Activated CD8-positive, alpha-beta memory T cell treated with anti-CD3 and anti-CD28 coated beads for 36 hours (primary cell): ENCODE data around the gene CCR7. TPM values are rescaled to one million over a fixed set of nuclear protein-coding genes. Genes with fewer than 3 reads are reported as not detected.

ENCODE experiments used
- CTCF ChIA-PET: fragments of 350-600 bp; sonication (Branson Sonifier 250); formaldehyde crosslinking; loops from one replicate; lab custom pipeline; 2021; ENCODE audit warnings: antibody characterized with exemption; lab: Charles Lee
- POLR2A ChIA-PET: fragments of 350-600 bp; sonication (Branson Sonifier 250); formaldehyde crosslinking; loops from one replicate; lab custom pipeline; 2021; ENCODE audit warnings: antibody characterized with exemption; lab: Charles Lee
- total RNA-seq, 2 experiments: library from RNA; stranded (reverse); gene quantifications; one replicate each; pipeline ENCODE4 v1.2.3, GENCODE V29; 2021

Gene CCR7
- total RNA-seq, 2 experiments from 2014 or later = 120 to 125 TPM

DNA sequence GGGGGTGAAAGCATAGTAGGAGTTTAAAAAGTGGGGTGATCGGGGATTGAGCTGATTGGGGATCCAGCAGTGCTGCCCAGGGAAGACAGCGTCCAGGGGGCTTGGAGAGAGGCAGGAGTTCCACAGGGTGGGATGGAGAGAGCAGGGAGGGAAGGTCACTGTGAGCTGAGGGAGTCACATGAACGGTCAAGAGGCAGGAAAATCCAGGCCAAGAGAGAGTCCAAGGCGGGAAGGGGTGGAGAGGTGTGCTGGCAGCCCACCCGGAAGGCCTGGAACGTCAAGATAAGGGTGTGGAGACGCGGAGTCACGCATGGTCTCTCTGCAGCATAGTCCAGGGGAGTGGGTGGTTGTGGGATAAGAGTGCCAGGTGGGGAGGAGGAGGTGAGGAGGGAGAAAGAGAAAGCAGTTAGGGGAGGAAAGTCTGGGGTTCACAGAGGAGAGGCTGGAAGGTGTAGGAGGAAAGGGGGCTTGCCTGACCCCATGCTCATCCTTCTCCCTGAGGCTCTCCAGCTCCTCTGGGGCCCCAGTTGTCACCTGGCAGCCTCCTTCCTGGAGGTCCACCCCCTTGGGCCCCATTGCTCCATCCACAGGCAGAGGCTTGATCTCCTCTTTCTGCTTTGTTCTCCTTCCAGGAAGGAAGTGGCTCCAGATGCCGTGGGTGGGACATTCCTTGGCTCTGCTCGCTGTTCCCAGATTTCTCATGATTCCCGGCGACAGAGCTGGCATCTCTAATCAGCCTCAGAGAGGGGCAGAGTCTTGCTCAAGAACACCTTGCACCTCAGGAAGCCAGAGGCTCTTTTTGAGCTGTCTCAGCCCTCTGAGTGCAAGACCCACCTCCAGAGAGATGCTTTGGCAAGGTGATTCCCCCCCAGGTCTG is 28.7 kb downstream of the CCR7 start:
- CTCF ChIA-PET = interaction anchor here (1.0 to 6.8 kb wide), 7 partner anchors 12 to 180 kb away, joined by 3 to 64 read pairs (median 5); partner anchors contain the start of gene IGFBP4
- POLR2A ChIA-PET = interaction anchor here (0.6 kb wide), 1 partner anchor 141 kb away, joined by 4 read pairs; no protein-coding TSS in a partner anchor

DNA sequence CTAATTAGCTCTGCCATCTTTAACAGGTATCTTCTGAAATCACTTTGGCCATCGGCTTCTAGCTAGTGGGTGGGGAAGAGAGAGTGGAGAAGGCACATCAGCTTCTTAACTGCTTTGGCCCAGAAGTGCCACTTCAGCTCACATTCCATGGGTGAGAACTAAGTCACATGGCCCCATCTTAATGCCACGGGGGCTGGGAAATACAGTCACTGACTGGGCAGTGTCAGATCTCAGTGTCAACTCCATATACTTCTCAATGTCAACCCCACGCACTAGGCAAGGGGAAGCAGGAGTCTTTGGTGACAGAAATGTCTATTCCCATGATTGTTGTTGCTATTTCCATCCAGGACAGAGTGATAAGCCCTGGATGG is 29.4 kb downstream of the CCR7 start:
- POLR2A ChIA-PET = interaction anchor here (0.6 kb wide), 1 partner anchor 140 kb away, joined by 4 read pairs; no protein-coding TSS in a partner anchor
- CTCF ChIA-PET = interaction anchor here (1.0 to 6.8 kb wide), 6 partner anchors 24 to 179 kb away, joined by 4 to 64 read pairs (median 8); partner anchors contain the start of genes GJD3 and IGFBP4

DNA sequence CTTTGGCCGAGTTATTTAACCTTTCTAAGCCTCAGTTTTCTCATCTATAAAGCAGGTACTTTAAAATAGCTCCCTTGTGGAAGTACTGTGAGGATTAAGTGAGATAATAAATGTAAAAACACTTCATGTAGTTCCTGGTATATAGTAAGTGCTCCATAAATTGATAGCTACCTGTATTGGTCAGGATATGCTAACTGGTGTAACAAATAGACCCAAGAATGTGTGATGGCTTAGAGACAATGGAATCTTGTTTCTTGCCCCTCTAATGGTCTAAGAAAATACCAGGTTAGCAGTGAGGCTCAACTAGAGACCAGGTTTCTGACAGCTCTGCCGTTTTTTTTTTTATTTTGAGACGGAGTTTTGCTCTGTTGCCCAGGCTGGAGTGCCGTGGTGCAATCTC is 29.8 kb downstream of the CCR7 start:
- CTCF ChIA-PET = interaction anchor here (1.0 to 6.8 kb wide), 8 partner anchors 12 to 178 kb away, joined by 3 to 64 read pairs (median 8); partner anchors contain the start of genes GJD3 and IGFBP4
- POLR2A ChIA-PET = interaction anchor here (2.3 kb wide), 1 partner anchor 25 kb away, joined by 8 read pairs; no protein-coding TSS in a partner anchor

DNA sequence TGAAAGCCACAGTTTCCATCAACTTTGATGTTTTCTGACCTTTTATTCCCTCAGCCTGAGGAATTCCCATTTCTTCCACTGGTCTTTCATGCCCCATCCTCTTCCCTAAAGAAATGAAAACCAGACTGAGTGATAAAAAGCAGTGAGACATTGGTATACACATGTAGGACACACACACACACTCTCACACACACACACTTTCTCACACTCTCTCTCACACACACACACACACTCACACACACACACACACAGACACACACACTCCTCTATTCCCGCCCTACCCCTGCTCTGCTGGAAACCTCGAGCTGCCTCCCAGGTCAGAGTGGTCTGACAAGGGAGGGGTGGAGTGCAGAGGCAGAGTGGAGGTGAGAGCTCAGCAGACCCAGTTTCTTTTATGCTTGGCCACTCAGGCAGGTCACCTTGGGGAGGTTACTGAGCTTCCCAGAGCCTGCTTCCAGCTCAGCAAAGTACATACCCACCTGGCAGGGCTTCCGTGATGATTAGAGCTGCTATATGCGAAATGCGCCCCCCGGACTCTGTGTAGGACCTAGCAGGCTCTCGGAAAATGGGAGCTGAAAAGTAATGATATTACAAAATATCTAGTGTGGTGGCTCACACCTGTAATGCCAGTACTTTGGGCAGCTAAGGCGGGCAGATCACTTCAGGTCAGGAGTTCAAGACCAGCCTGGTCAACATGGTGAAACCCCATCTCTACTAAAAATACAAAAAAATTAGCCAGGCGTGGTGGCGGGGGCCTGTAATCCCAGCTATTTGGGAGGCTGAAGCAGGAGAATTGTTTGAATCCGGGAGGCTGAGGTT is 30.7 kb downstream of the CCR7 start:
- ChIA-PET POLR2A (interaction anchor here (0.6 to 2.3 kb wide), 2 partner anchors 25 to 1154 kb away, joined by 3 to 8 read pairs; partner anchors contain the start of gene EIF1), CTCF (interaction anchor here (0.7 to 6.8 kb wide), 17 partner anchors 13 to 274 kb away, joined by 3 to 64 read pairs (median 5); partner anchors contain the start of genes GJD3 and IGFBP4)

DNA sequence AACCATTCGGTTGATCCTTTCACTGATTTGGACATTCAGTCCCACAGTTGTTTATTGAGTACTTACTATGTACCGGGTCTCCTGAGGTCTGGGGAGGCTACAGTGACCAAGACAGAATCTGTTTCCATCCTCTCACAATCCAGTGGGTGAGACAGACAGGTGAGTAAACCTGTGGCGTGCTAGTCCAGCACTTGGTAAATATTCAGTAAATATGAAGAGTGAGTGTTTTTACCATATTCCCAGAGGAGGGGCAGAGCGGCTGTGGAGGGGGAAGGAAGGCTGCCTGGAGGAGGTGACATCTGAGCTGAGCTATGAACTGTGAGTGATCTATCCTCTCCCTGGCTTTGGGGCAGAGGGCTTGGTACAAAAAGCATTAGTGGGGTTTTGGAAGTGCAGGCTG is 31.4 kb downstream of the CCR7 start:
- CTCF ChIA-PET = interaction anchor here (0.7 to 6.8 kb wide), 29 partner anchors 9 to 358 kb away, joined by 3 to 64 read pairs (median 5); partner anchors contain the start of genes GJD3, IGFBP4 and TOP2A
- POLR2A ChIA-PET = interaction anchor here (0.5 to 2.3 kb wide), 5 partner anchors 9 to 191 kb away, joined by 3 to 8 read pairs (median 5); no protein-coding TSS in a partner anchor

DNA sequence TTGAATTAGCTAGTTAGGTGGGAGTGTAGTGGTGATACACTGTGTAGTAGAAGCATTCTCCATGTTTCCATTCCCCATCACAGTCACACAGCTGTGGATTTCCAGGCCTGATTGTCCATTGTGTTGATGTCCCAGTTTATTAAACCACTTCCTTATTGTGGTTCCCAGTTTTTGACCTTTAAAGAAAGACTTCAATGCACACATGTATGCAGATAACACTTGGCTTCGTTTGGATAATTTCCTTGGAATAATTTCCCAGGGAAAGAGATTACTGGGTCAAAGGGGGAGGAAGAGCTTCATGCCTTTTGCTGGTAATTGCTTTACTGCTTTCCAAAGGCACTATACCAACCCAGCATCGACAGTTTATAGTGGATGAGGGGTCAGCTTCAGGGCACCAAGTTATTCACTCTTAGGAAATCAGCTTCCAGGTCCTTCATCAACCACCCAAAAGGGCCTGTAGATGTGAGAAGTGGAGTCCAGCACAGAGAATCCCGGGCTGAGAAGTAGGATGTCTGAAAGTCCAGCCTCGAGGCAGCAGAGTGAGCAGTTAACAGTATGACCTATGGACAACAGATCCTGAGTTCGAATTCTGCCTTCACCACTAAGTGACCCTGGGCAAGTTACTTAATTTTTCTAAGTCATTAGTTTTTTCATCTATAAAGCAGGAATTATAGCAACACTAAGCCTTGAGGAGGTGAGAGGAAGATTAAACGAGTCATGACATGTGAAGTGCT is 32.6 kb downstream of the CCR7 start:
- CTCF ChIA-PET = interaction anchor here (0.6 to 6.8 kb wide), 38 partner anchors 10 to 357 kb away, joined by 3 to 64 read pairs (median 4); partner anchors contain the start of genes GJD3, IGFBP4 and TOP2A
- POLR2A ChIA-PET = interaction anchor here (0.5 to 1.2 kb wide), 8 partner anchors 10 to 173 kb away, joined by 3 to 6 read pairs (median 4); no protein-coding TSS in a partner anchor

DNA sequence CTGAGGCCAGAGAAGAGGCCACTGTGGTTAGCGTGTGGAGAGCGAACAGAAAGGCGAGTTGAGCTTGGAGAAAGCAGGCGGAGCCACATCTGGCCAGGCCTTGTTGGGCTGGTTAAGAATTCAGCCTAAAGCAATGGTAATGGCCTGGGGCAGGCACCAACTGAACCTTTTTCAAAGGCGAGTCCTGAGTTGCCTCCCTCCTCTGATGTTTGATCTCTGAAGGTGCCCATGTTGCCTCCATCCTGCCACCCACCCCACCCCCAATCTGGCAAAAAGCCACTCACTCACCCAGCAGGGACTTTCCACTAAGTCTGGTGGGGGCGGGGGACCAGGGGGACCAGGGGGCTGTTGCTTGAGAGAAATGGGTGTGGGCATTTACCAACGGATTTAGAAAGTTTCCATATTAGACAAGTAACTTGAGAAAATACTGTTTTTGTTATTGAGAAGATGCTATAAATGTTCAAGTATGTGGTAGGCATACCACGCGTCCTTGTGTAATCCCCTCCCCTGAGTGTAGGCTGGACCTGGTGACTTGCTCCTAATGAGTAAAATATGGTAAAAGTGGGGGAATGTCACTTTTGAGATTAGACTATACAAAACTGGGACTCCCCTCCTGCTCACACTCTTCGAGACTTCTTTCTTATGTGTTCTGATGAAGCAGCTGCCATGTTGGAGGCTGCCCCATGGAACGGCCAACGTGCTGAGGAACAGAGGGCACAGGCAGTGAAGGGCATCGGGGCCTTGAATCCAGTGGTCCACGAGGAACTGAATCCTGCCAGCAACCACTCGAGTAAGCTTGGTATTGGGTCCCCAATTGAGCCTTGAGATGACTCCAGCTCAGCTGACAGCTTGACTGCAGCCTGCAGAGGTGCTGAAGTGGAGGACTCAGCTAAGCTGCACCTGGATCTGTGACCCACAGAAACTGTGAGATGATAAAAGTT is 34.0 kb downstream of the CCR7 start:
- POLR2A ChIA-PET = interaction anchor here (0.9 to 1.5 kb wide), 5 partner anchors 12 to 113 kb away, joined by 3 to 9 read pairs (median 4); partner anchors contain the start of gene TOP2A

DNA sequence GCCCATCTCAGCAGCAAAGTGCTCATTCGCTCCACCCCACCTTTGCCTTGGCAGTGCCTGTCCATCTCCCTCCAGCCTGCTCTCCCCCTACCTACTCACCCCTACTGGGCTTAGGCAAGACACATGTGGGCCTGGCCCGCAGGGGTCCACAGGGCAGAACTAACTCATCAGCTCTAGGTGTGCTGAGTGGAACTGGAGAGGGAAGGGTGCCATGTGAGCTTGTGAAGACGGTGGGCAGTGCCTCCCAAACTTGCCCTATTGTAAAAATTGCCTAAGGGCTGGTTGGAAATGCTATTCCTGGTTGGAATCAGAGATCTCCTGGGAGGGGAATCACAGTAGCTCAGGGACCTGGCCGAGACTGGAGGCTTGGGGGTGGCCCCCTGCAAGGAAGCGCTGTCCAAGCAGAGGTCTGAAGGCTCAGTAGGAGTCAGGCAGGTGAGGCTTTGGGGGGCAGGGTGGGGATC is 34.7 kb downstream of the CCR7 start:
- CTCF ChIA-PET = interaction anchor here (0.7 to 6.8 kb wide), 5 partner anchors 9 to 173 kb away, joined by 3 to 64 read pairs (median 14); partner anchors contain the start of gene GJD3
- POLR2A ChIA-PET = interaction anchor here (0.5 to 1.5 kb wide), 3 partner anchors 33 to 112 kb away, joined by 3 to 9 read pairs (median 3); partner anchors contain the start of gene TOP2A

More for the DNA sequence above, 34.0 kb downstream of the CCR7 start:
- CTCF ChIA-PET = interaction anchor here (0.6 to 6.8 kb wide), 12 partner anchors 16 to 176 kb away, joined by 3 to 64 read pairs (median 14); partner anchors contain the start of genes GJD3, IGFBP4 and TOP2A

DNA sequence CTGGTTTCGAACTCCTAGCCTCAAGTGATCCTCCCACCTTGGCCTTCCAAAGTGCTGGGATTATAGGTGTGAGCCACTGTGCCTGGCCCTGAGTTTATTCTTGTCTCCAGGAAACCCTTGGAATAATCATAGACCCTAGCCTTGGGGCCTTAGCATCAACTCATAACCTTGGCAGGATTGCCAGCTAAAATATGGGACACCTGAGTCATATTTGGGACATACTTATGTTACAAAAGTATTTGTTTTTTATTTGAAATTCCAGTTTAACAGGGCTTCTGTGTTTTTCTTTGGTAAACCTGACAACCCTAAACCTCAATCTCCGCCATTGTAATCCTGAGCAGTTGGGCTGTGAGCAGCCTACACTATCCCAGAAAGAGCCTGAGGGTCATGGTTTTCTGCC is 35.3 kb downstream of the CCR7 start:
- CTCF ChIA-PET = interaction anchor here (0.7 to 6.8 kb wide), 5 partner anchors 10 to 172 kb away, joined by 3 to 64 read pairs (median 14); partner anchors contain the start of gene GJD3
- POLR2A ChIA-PET = interaction anchor here (1.1 kb wide), 1 partner anchor 112 kb away, joined by 3 read pairs; the partner anchor contains the start of gene TOP2A

DNA sequence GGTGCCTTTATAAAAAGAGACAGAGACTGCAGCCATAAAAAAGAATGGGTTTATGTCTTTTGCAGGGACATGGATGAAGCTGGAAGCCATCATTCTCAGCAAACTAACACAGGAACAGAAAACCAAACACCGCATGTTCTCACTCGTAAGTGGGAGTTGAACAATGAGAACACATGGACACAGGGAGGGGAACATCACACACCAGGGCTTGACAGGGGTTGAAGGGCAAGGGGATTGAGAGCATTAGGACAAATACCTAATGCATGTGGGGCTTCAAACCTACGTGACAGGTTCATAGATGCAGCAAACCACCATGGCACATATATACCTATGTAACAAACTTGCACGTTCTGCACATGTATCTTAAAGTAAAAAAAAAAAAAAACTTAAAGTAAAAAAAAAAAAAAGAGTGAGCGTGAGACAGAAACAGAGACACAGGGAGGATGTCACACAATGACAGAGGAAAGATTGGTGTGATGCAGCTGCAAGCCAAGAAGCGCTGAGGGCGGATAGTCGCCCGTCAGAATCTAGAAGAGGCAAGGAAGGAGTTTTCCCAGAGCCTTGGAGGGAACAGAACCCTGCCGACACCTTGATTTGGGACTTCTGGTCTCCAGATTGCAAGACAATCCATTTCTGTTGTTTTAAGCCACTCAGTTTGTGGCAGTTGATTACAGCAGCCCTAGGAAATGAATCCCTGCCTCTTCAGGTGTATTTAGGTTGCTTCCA is 36.4 kb downstream of the CCR7 start:
- ChIA-PET POLR2A (interaction anchor here (0.6 kb wide), 1 partner anchor 736 kb away, joined by 6 read pairs; no protein-coding TSS in a partner anchor), CTCF (interaction anchor here (0.7 to 1.7 kb wide), 5 partner anchors 9 to 166 kb away, joined by 3 to 4 read pairs (median 3); no protein-coding TSS in a partner anchor)

DNA sequence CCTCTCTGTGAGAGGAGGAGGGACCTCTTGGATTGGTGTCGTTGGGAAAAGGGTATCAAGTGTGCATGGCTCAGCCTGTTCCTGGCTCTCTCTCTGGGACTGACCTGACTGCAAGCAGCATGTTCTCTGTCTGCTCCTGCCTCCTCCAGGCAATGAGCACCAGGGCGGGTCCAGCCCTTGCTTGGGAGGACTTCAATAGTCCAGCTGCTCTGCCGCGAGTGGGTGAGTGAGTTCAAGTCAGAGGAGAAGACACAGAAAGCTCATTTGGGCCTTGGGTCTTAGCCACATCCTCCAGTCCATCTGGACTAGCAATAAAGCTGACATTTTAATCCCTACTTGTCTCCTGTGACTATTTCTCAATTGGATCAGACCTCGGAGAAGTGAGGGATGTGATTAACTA is 38.6 kb downstream of the CCR7 start:
- ChIA-PET POLR2A (no interaction called here), CTCF (interaction anchor here (1.7 kb wide), 1 partner anchor 33 kb away, joined by 5 read pairs; no protein-coding TSS in a partner anchor)

DNA sequence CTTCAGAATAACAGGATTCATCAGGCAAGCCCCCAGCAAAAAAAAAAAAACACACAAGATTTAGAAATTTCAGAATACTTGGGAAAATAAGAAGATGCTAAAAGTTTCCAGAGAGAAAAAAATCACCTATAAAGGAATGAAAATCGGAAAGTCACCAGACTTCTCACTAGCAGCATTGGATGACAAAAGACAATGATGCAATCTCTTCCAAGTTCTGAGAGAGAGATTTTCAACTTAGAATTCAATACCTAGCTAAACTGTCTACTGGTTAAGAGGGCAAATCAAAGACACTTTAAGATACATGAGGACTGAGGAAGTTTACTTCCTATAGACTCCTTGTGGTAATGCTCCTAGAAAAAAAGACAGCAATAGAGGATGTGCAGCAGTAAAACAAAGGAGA is 40.0 kb downstream of the CCR7 start:
- ChIA-PET POLR2A (no interaction called here), CTCF (interaction anchor here (0.5 kb wide), 1 partner anchor 128 kb away, joined by 3 read pairs; no protein-coding TSS in a partner anchor)

DNA sequence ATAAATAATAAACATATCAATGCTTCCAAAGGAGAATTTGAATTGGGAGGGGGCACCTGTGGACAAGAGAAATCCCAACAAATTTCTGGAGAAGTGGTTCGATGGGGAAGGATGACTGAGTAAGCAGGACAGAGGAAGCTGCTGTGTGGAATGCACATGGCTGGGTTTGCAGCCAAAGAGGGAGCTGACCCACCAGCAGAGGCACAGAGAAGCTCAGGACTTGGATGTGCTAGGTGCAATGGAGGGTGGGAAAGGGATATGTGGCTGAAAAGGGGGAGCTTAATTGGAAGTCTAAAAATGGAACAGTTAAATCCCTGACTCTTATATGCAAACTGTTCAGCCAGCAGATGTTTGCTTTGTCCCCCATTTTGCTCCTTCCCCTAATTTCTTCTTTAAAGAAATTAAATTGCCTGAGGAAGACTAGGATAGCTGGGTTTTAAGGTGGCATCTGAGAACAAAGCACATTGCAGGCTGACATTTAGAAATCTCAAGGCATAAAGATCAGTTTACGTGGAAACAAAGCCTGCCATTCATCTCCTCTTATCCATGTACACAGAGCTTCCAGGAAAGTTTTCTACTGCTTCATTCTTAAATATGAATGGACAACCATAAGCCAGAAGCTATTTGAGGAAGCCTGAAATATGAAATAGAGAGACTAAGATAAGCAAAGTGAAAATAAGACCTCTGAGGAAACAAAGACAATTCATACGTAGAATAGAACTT is 40.9 kb downstream of the CCR7 start:
- ChIA-PET CTCF (interaction anchor here (0.8 kb wide), 1 partner anchor 35 kb away, joined by 3 read pairs; no protein-coding TSS in a partner anchor), POLR2A (no interaction called here)

DNA sequence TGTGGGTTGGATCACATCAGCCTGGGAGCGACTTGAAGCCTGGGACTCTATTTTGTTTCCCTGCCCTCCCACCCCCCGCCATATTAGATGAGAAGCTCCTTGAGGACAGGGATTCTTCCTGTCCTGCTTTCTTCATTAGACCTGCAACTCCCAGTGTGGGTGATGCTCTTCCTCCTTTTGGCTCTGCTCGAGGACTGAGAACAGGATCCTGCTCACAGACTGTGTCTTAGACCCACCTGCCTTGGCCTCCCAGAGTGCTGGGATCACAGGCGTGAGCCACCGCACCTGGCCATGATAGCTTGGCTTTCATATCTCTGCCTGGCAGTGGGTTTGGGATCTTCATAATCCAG is 42.3 kb downstream of the CCR7 start:
- ChIA-PET CTCF (interaction anchor here (0.6 kb wide), 1 partner anchor 11 kb away, joined by 5 read pairs; no protein-coding TSS in a partner anchor), POLR2A (interaction anchor here (0.7 kb wide), 1 partner anchor 63 kb away, joined by 4 read pairs; no protein-coding TSS in a partner anchor)
